Trophoblast cell (in vitro differentiated cells and primary cell): ENCODE data around the gene SLC35E1.

Experiments used
- DNase-seq, 2 donors: peaks; one replicate each; pipeline ENCODE4 v3.0.0-alpha.2; 2016
- H2AFZ ChIP-seq: 2 replicates; pipeline ENCODE4 v1.6.1; 2013; ENCODE audit warnings: low read length, moderate library complexity, mild to moderate bottlenecking; ENCODE audit not compliant: insufficient read depth, poor library complexity
- H2AK5ac ChIP-seq: 2 replicates; pipeline ENCODE4 v1.6.1; 2013; ENCODE audit warnings: mild to moderate bottlenecking, low read length
- H2BK120ac ChIP-seq: 2 replicates; pipeline ENCODE4 v1.6.1; 2013; ENCODE audit warnings: low read length, mild to moderate bottlenecking, moderate library complexity; ENCODE audit not compliant: insufficient read depth, poor library complexity
- H2BK12ac ChIP-seq: 2 replicates; pipeline ENCODE4 v1.6.1; 2013; ENCODE audit warnings: mild to moderate bottlenecking, low read length, moderate library complexity
- H2BK5ac ChIP-seq: 2 replicates; pipeline ENCODE4 v1.6.1; 2013; ENCODE audit warnings: low read length, low read depth, moderate library complexity, mild to moderate bottlenecking; ENCODE audit not compliant: poor library complexity
- H3K14ac ChIP-seq: 2 replicates; pipeline ENCODE4 v1.6.1; 2013; ENCODE audit warnings: mild to moderate bottlenecking, low read length
- H3K18ac ChIP-seq: 2 replicates; pipeline ENCODE4 v1.6.1; 2013; ENCODE audit warnings: mild to moderate bottlenecking, low read length
- H3K23ac ChIP-seq: 2 replicates; pipeline ENCODE4 v1.6.1; 2013; ENCODE audit warnings: low read length
- H3K27ac ChIP-seq: 2 replicates; pipeline ENCODE4 v1.5.1; 2013; ENCODE audit warnings: low read depth, mild to moderate bottlenecking, inconsistent platforms, low read length, moderate library complexity
- H3K27me3 ChIP-seq: 2 replicates; pipeline ENCODE4 v1.6.1; 2013; ENCODE audit warnings: inconsistent platforms, mild to moderate bottlenecking, low read length, moderate library complexity; ENCODE audit not compliant: insufficient read depth
- H3K36me3 ChIP-seq, 2 experiments: 1 replicate in 1 of 2; 2 replicates in 1 of 2; pipeline ENCODE4 v1.6.1; 2013; ENCODE audit warnings: low read length in 2 of 2, mild to moderate bottlenecking in 2 of 2, moderate library complexity in 1 of 2; ENCODE audit not compliant: insufficient read depth in 2 of 2, control insufficient read depth in 1 of 2
- H3K4ac ChIP-seq: 2 replicates; pipeline ENCODE4 v1.6.1; 2013; ENCODE audit warnings: low read depth, mild to moderate bottlenecking, low read length, moderate library complexity
- H3K4me1 ChIP-seq, 2 experiments: 1 replicate in 1 of 2; 2 replicates in 1 of 2; pipeline ENCODE4 v1.6.1; 2013; ENCODE audit warnings: low read length in 2 of 2, mild to moderate bottlenecking in 2 of 2, moderate library complexity in 1 of 2; ENCODE audit not compliant: insufficient read depth in 2 of 2, control insufficient read depth in 1 of 2
- H3K4me2 ChIP-seq: 2 replicates; pipeline ENCODE4 v1.6.1; 2013; ENCODE audit warnings: inconsistent platforms, mild to moderate bottlenecking, low read length, moderate library complexity
- H3K4me3 ChIP-seq: 2 replicates; pipeline ENCODE4 v1.5.1; 2013; ENCODE audit warnings: mild to moderate bottlenecking, low read depth, low read length, inconsistent platforms
- H3K79me1 ChIP-seq: one replicate; pipeline ENCODE4 v1.6.1; 2013; ENCODE audit warnings: low read length
- H3K79me2 ChIP-seq: 2 replicates; pipeline ENCODE4 v1.6.1; 2013; ENCODE audit warnings: low read length, mild to moderate bottlenecking; ENCODE audit not compliant: control insufficient read depth, insufficient read depth, poor library complexity
- H3K9ac ChIP-seq: 2 replicates; pipeline ENCODE4 v1.6.1; 2013; ENCODE audit warnings: mild to moderate bottlenecking, low read length
- H3K9me3 ChIP-seq: 2 replicates; pipeline ENCODE4 v1.6.1; 2013; ENCODE audit warnings: low read depth, mild to moderate bottlenecking, control low read depth, inconsistent platforms, low read length; ENCODE audit not compliant: insufficient read depth
- H4K12ac ChIP-seq: 2 replicates; pipeline ENCODE4 v1.6.1; 2013; ENCODE audit warnings: low read depth, mild to moderate bottlenecking, low read length, moderate library complexity
- H4K8ac ChIP-seq: 2 replicates; pipeline ENCODE4 v1.6.1; 2013; ENCODE audit warnings: low read depth, mild to moderate bottlenecking, low read length, moderate library complexity
- H4K91ac ChIP-seq: one replicate; pipeline ENCODE4 v1.6.1; 2013; ENCODE audit warnings: low read depth, mild to moderate bottlenecking, low read length, moderate library complexity
- WGBS: extraction: QIAGEN DNeasy Blood & Tissue Kit; methylation state at CpG from one replicate; pipeline ENCODE4 v1.1.7; 2013; ENCODE audit warnings: missing lambda C conversion rate; ENCODE audit not compliant: insufficient read length, insufficient coverage; ENCODE audit errors: extremely low coverage; 5-methylcytosine and 5-hydroxymethylcytosine counted together

SLC35E1 gene

GRCh38 chr19:16619457-16619856 lies 47.2 kb upstream of the SLC35E1 start:
- Histone ChIP-seq H3K18ac (peak overlapping the region; percentile 16), H3K27ac (no peak overlapping the region), H3K9ac (no peak overlapping the region), H3K27me3 (no peaks in the 10 kb centered on the region), H2BK12ac (no peak overlapping the region), H2AFZ (no peak overlapping the region), H2BK5ac (no peak overlapping the region), H2BK120ac (no peak overlapping the region), H4K91ac (no peak overlapping the region), H2AK5ac (no peak overlapping the region), H4K12ac (no peak overlapping the region), H4K8ac (no peak overlapping the region), H3K4ac (peak overlapping the region; percentile 76), H3K36me3 (peaks cover 7 to 13% of the 10 kb centered on the region in 2 experiments), H3K4me1 (peaks cover 8 to 15% of the 10 kb centered on the region in 2 experiments), H3K23ac (no peak overlapping the region), H3K4me3 (no peak overlapping the region), H3K79me1 (peaks cover 2% of the 10 kb centered on the region), H3K9me3 (no peaks in the 10 kb centered on the region), H3K14ac (no peak overlapping the region), H3K4me2 (no peak overlapping the region), H3K79me2 (peaks cover 24% of the 10 kb centered on the region)
- no CpG with 5 or more reads among the region's 7 CpGs for WGBS
- DNase-seq, result no peak

DNA sequence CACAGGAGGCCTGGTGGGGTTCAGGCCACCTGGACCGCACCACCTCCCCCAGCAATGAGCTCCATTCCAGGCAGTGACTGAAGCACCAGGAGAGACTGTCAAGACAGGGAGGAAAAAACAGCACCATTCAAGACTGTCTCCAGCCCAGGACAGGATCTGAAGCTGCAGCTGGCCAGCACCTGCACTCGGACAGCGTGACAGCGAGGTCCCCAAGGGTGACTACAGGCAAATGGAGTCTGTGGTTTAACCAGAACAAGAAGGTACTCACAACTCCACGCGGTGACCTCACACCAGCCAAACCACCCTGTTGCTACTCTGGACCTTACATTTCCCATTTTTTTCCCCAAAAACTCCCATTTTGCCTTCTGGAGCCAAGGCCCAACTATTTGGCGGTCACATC lies 46.0 kb upstream of the SLC35E1 start:
- no peak overlapping the region for H2AFZ ChIP-seq
- H3K79me1 ChIP-seq, result peaks cover 3% of the 10 kb centered on the region
- H3K4ac ChIP-seq, result peak overlapping the region; percentile 77
- WGBS, result no CpG with 5 or more reads among the region's 7 CpGs
- H2BK5ac ChIP-seq, result no peak overlapping the region
- no peak overlapping the region for H3K23ac ChIP-seq
- no peak overlapping the region for H3K4me3 ChIP-seq
- H3K27me3 ChIP-seq, result no peaks in the 10 kb centered on the region
- no peak overlapping the region for H2BK120ac ChIP-seq
- no peak overlapping the region for H4K8ac ChIP-seq
- no peak overlapping the region for H2BK12ac ChIP-seq
- H2AK5ac ChIP-seq, result no peak overlapping the region
- no peak overlapping the region for H3K18ac ChIP-seq
- H3K14ac ChIP-seq, result no peak overlapping the region
- no peak for DNase-seq
- peaks cover 0 to 6% of the 10 kb centered on the region in 2 experiments for H3K36me3 ChIP-seq
- no peaks in the 10 kb centered on the region for H3K9me3 ChIP-seq
- H3K4me1 ChIP-seq, result peaks cover 10 to 15% of the 10 kb centered on the region in 2 experiments
- peaks cover 32% of the 10 kb centered on the region for H3K79me2 ChIP-seq
- H4K91ac ChIP-seq, result no peak overlapping the region
- H3K27ac ChIP-seq, result no peak overlapping the region
- H4K12ac ChIP-seq, result no peak overlapping the region
- H3K9ac ChIP-seq, result no peak overlapping the region
- no peak overlapping the region for H3K4me2 ChIP-seq

- H2BK12ac ChIP-seq, result no peak overlapping the region
- H3K4me2 ChIP-seq, result no peak overlapping the region
- peaks cover 0 to 3% of the 10 kb centered on the region in 2 experiments for H3K36me3 ChIP-seq
- no peaks in the 10 kb centered on the region for H3K9me3 ChIP-seq
- no peak overlapping the region for H3K23ac ChIP-seq
- H3K4me3 ChIP-seq, result no peak overlapping the region
- H2BK5ac ChIP-seq, result no peak overlapping the region
- H4K12ac ChIP-seq, result no peak overlapping the region
- H3K27ac ChIP-seq, result no peak overlapping the region
- H3K9ac ChIP-seq, result no peak overlapping the region
- H3K27me3 ChIP-seq, result no peaks in the 10 kb centered on the region
- WGBS, result no CpG with 5 or more reads among the region's 1 CpG
- peak overlapping the region; percentile 17 for H3K4ac ChIP-seq
- peaks cover 10 to 15% of the 10 kb centered on the region in 2 experiments for H3K4me1 ChIP-seq
- H2AK5ac ChIP-seq, result peak overlapping the region; percentile 26
- H2AFZ ChIP-seq, result no peak overlapping the region
- H4K8ac ChIP-seq, result no peak overlapping the region
- no peak for DNase-seq
- H3K18ac ChIP-seq, result peak overlapping the region; percentile 41
- H4K91ac ChIP-seq, result no peak overlapping the region
- H2BK120ac ChIP-seq, result no peak overlapping the region
- no peak overlapping the region for H3K14ac ChIP-seq
- peaks cover 3% of the 10 kb centered on the region for H3K79me1 ChIP-seq
- H3K79me2 ChIP-seq, result peaks cover 38% of the 10 kb centered on the region
These were observed 43.6 kb upstream of the SLC35E1 start for GRCh38 chr19:16615808-16616207.

- Histone ChIP-seq H3K23ac (no peak overlapping the region), H3K18ac (peak overlapping the region; percentile 46), H3K36me3 (peaks cover 0 to 3% of the 10 kb centered on the region in 2 experiments), H2AK5ac (no peak overlapping the region), H2BK120ac (no peak overlapping the region), H3K27ac (peak overlapping the region; percentile 67), H3K4me2 (peak overlapping the region; percentile 7), H3K79me1 (peaks cover 3% of the 10 kb centered on the region), H3K27me3 (no peaks in the 10 kb centered on the region), H2BK12ac (no peak overlapping the region), H3K9ac (no peak overlapping the region), H3K14ac (no peak overlapping the region), H4K91ac (no peak overlapping the region), H2BK5ac (no peak overlapping the region), H4K8ac (no peak overlapping the region), H4K12ac (no peak overlapping the region), H3K79me2 (peaks cover 35% of the 10 kb centered on the region), H3K4ac (peak overlapping the region; percentile 68), H3K9me3 (no peaks in the 10 kb centered on the region), H2AFZ (no peak overlapping the region), H3K4me3 (no peak overlapping the region), H3K4me1 (peaks cover 10 to 12% of the 10 kb centered on the region in 2 experiments)
- WGBS, result no CpG with 5 or more reads among the region's 2 CpGs
- peak; percentile 88 for DNase-seq
These were observed 42.7 kb upstream of the SLC35E1 start for GRCh38 chr19:16614941-16615340.
